HEK293 (cell line): ENCODE results near the gene MYH14.
A peak's percentile ranks its signal among the peaks of the same experiment; 100 is the strongest.

Experiments
- BCL11A ChIP-seq: fragments of 450-650 bp; formaldehyde crosslinking; IDR thresholded peaks from 2 replicates; pipeline ENCODE4 v1.5.1; 2016; ENCODE audit warnings: low read depth, missing biosample characterization, missing genetic modification characterization
- GLIS1 ChIP-seq: fragments of 450-650 bp; formaldehyde crosslinking; IDR thresholded peaks from 2 replicates; pipeline ENCODE4 v1.5.1; 2016; ENCODE audit warnings: missing biosample characterization, missing genetic modification characterization
- KLF8 ChIP-seq: fragments of 450-650 bp; formaldehyde crosslinking; IDR thresholded peaks from 2 replicates; pipeline ENCODE4 v1.5.1; 2016; ENCODE audit warnings: missing biosample characterization, missing genetic modification characterization
- MYNN ChIP-seq: fragments of 450-650 bp; formaldehyde crosslinking; IDR thresholded peaks from 2 replicates; pipeline ENCODE4 v1.5.1; 2016; ENCODE audit warnings: missing biosample characterization, missing genetic modification characterization, borderline replicate concordance
- PRDM1 ChIP-seq: fragments of 450-650 bp; formaldehyde crosslinking; IDR thresholded peaks from 2 replicates; pipeline ENCODE4; 2016; ENCODE audit warnings: missing biosample characterization, missing genetic modification characterization
- WT1 ChIP-seq: fragments of 450-650 bp; formaldehyde crosslinking; IDR thresholded peaks from 2 replicates; pipeline ENCODE4 v1.5.1; 2016; ENCODE audit warnings: missing biosample characterization, missing genetic modification characterization
- ZFP37 ChIP-seq: fragments of 450-650 bp; formaldehyde crosslinking; IDR thresholded peaks from 2 replicates; pipeline ENCODE4 v1.5.1; 2016; ENCODE audit warnings: missing biosample characterization, missing genetic modification characterization
- ZNF112 ChIP-seq: fragments of 450-650 bp; formaldehyde crosslinking; IDR thresholded peaks from 2 replicates; pipeline ENCODE4 v1.5.0; 2017; ENCODE audit warnings: missing biosample characterization, missing genetic modification characterization
- ZNF138 ChIP-seq: fragments of 450-650 bp; formaldehyde crosslinking; IDR thresholded peaks from 2 replicates; pipeline ENCODE4 v1.5.1; 2016; ENCODE audit warnings: missing biosample characterization, missing genetic modification characterization, borderline replicate concordance
- ZNF16 ChIP-seq: fragments of 450-650 bp; formaldehyde crosslinking; IDR thresholded peaks from 2 replicates; pipeline ENCODE4 v1.5.1; 2016; ENCODE audit warnings: low read depth, missing biosample characterization, missing genetic modification characterization
- ZNF530 ChIP-seq: fragments of 450-650 bp; formaldehyde crosslinking; IDR thresholded peaks from 2 replicates; pipeline ENCODE4 v1.5.1; 2016; ENCODE audit warnings: low read depth, missing biosample characterization, missing genetic modification characterization
- ZNF600 ChIP-seq: fragments of 450-650 bp; formaldehyde crosslinking; IDR thresholded peaks from 2 replicates; pipeline ENCODE4 v1.5.1; 2016; ENCODE audit warnings: missing biosample characterization, missing genetic modification characterization
- ZNF670 ChIP-seq: fragments of 450-650 bp; formaldehyde crosslinking; IDR thresholded peaks from 2 replicates; pipeline ENCODE4 v1.5.1; 2016; ENCODE audit warnings: missing biosample characterization, missing genetic modification characterization, low read depth
- ZNF701 ChIP-seq: fragments of 450-650 bp; formaldehyde crosslinking; IDR thresholded peaks from 2 replicates; pipeline ENCODE4 v1.5.1; 2016; ENCODE audit warnings: missing biosample characterization, missing genetic modification characterization
- ZNF777 ChIP-seq: fragments of 450-650 bp; formaldehyde crosslinking; IDR thresholded peaks from 2 replicates; pipeline ENCODE4 v1.5.1; 2017; ENCODE audit warnings: missing biosample characterization, missing genetic modification characterization, borderline replicate concordance
- ZSCAN23 ChIP-seq: fragments of 450-650 bp; formaldehyde crosslinking; IDR thresholded peaks from 2 replicates; pipeline ENCODE4 v1.5.1; 2016; ENCODE audit warnings: missing biosample characterization, missing genetic modification characterization
- TF ChIP-seq, protein P1 (sequence below): fragments of 450-650 bp; formaldehyde crosslinking; IDR thresholded peaks from 2 replicates; pipeline ENCODE4 v1.5.1; 2017; ENCODE audit warnings: missing biosample characterization, missing genetic modification characterization
- TF ChIP-seq, protein P2 (sequence below): fragments of 450-650 bp; formaldehyde crosslinking; IDR thresholded peaks from 2 replicates; pipeline ENCODE4 v1.5.0; 2017; ENCODE audit warnings: missing biosample characterization, missing genetic modification characterization, borderline replicate concordance
- TF ChIP-seq, protein P3 (sequence below): fragments of 450-650 bp; formaldehyde crosslinking; IDR thresholded peaks from 2 replicates; pipeline ENCODE4 v1.5.1; 2016; ENCODE audit warnings: missing biosample characterization, missing genetic modification characterization
- TF ChIP-seq, protein P4 (sequence below): fragments of 450-650 bp; formaldehyde crosslinking; IDR thresholded peaks from 2 replicates; pipeline ENCODE4 v1.5.1; 2016; ENCODE audit warnings: missing biosample characterization, missing genetic modification characterization
- TF ChIP-seq, protein P5 (sequence below): fragments of 450-650 bp; formaldehyde crosslinking; IDR thresholded peaks from 2 replicates; pipeline ENCODE4 v1.5.1; 2016; ENCODE audit warnings: missing biosample characterization, missing genetic modification characterization
- TF ChIP-seq, protein P6 (sequence below): fragments of 450-650 bp; formaldehyde crosslinking; IDR thresholded peaks from 2 replicates; pipeline ENCODE4 v1.5.1; 2016; ENCODE audit warnings: missing biosample characterization, missing genetic modification characterization

Gene MYH14

DNA sequence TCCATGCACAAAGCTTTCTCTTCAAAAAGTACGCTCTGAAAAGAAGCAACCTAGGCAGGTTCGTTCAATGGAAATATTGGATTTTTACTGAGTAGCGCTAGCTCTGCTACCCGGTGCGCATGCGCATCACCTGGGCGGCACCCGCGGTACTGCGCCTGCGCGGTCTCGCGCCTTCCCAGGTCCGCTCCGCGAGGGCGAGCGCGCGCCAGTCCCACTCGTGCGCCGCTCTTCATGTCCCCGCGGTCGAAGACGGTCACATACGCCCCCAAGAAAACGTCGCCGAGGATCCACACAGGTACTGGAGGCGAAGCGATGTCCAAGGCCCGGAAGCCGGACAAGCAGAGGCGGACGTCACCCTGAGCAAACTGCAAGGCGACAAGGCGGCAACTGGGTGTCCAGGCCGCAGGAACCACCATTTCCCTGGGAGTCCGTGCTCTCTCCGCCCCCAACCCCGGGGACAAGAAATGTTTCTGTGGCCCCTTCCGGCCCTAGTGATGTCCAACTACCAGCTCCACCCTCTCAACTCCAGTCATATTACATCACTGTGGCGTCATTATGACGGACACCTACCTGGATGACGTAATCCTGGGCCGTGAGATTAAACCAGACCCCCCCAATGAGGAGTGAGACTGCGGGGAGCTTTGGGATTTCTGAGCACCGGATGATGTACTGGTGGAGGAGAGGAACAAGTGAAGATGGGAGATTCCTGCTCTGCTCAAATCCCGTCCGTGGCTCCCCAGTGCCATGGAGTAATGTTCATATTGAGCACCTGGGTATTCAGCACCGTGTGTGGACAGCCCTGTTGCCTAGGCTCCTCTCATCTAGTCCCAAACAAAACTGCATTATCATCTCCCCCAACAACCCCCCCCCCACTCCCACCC is 130.6 kb downstream of the MYH14 start (continued):
- TF ChIP-seq, protein P1, sequence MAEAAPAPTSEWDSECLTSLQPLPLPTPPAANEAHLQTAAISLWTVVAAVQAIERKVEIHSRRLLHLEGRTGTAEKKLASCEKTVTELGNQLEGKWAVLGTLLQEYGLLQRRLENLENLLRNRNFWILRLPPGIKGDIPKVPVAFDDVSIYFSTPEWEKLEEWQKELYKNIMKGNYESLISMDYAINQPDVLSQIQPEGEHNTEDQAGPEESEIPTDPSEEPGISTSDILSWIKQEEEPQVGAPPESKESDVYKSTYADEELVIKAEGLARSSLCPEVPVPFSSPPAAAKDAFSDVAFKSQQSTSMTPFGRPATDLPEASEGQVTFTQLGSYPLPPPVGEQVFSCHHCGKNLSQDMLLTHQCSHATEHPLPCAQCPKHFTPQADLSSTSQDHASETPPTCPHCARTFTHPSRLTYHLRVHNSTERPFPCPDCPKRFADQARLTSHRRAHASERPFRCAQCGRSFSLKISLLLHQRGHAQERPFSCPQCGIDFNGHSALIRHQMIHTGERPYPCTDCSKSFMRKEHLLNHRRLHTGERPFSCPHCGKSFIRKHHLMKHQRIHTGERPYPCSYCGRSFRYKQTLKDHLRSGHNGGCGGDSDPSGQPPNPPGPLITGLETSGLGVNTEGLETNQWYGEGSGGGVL (tag by site-specific recombination), result no peak
- TF ChIP-seq ZNF16 (tag by site-specific recombination), result peak; percentile 80
- TF ChIP-seq ZNF112 (tag by site-specific recombination), result no peak
- TF ChIP-seq, protein P2, sequence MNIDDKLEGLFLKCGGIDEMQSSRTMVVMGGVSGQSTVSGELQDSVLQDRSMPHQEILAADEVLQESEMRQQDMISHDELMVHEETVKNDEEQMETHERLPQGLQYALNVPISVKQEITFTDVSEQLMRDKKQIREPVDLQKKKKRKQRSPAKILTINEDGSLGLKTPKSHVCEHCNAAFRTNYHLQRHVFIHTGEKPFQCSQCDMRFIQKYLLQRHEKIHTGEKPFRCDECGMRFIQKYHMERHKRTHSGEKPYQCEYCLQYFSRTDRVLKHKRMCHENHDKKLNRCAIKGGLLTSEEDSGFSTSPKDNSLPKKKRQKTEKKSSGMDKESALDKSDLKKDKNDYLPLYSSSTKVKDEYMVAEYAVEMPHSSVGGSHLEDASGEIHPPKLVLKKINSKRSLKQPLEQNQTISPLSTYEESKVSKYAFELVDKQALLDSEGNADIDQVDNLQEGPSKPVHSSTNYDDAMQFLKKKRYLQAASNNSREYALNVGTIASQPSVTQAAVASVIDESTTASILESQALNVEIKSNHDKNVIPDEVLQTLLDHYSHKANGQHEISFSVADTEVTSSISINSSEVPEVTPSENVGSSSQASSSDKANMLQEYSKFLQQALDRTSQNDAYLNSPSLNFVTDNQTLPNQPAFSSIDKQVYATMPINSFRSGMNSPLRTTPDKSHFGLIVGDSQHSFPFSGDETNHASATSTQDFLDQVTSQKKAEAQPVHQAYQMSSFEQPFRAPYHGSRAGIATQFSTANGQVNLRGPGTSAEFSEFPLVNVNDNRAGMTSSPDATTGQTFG (tag by site-specific recombination), result no peak
- TF ChIP-seq GLIS1 (tag by site-specific recombination), result no peak
- no peak for TF ChIP-seq ZNF701 (tag by site-specific recombination)
- TF ChIP-seq ZSCAN23, result no peak
- TF ChIP-seq KLF8 (tag by site-specific recombination), result peak; percentile 12; the same call in 1 of the 2 replicates
- TF ChIP-seq, protein P3, sequence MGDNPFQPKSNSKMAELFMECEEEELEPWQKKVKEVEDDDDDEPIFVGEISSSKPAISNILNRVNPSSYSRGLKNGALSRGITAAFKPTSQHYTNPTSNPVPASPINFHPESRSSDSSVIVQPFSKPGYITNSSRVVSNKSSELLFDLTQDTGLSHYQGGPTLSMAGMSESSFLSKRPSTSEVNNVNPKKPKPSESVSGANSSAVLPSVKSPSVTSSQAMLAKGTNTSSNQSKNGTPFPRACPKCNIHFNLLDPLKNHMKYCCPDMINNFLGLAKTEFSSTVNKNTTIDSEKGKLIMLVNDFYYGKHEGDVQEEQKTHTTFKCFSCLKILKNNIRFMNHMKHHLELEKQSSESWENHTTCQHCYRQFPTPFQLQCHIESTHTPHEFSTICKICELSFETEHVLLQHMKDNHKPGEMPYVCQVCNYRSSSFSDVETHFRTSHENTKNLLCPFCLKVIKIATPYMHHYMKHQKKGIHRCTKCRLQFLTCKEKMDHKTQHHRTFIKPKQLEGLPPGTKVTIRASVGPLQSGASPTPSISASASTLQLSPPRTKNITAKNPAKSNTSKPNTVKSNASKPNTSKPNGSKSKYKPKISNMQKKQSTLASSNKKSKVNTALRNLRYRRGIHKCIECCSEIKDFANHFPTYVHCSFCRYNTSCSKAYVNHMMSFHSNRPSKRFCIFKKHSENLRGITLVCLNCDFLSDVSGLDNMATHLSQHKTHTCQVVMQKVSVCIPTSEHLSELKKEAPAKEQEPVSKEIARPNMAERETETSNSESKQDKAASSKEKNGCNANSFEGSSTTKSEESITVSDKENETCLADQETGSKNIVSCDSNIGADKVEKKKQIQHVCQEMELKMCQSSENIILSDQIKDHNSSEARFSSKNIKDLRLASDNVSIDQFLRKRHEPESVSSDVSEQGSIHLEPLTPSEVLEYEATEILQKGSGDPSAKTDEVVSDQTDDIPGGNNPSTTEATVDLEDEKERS (tag by site-specific recombination), result no peak
- TF ChIP-seq MYNN, result no peak
- no peak for TF ChIP-seq ZNF138 (tag by site-specific recombination)
- TF ChIP-seq ZFP37 (tag by site-specific recombination), result peak; percentile 46; the same call in 1 of the 2 replicates
- no peak for TF ChIP-seq BCL11A (tag by site-specific recombination)
- TF ChIP-seq WT1 (tag by site-specific recombination), result no peak
- TF ChIP-seq, protein P4, sequence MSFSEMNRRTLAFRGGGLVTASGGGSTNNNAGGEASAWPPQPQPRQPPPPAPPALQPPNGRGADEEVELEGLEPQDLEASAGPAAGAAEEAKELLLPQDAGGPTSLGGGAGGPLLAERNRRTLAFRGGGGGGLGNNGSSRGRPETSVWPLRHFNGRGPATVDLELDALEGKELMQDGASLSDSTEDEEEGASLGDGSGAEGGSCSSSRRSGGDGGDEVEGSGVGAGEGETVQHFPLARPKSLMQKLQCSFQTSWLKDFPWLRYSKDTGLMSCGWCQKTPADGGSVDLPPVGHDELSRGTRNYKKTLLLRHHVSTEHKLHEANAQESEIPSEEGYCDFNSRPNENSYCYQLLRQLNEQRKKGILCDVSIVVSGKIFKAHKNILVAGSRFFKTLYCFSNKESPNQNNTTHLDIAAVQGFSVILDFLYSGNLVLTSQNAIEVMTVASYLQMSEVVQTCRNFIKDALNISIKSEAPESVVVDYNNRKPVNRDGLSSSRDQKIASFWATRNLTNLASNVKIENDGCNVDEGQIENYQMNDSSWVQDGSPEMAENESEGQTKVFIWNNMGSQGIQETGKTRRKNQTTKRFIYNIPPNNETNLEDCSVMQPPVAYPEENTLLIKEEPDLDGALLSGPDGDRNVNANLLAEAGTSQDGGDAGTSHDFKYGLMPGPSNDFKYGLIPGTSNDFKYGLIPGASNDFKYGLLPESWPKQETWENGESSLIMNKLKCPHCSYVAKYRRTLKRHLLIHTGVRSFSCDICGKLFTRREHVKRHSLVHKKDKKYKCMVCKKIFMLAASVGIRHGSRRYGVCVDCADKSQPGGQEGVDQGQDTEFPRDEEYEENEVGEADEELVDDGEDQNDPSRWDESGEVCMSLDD (tag by site-specific recombination), result 0 out of 2 replicates have a peak, but pooled peaks have one; percentile 19
- TF ChIP-seq ZNF530 (tag by site-specific recombination), result no peak
- TF ChIP-seq ZNF600, result no peak
- no peak for TF ChIP-seq ZNF777 (tag by site-specific recombination)
- TF ChIP-seq PRDM1 (tag by site-specific recombination), result no peak
- TF ChIP-seq, protein P5, sequence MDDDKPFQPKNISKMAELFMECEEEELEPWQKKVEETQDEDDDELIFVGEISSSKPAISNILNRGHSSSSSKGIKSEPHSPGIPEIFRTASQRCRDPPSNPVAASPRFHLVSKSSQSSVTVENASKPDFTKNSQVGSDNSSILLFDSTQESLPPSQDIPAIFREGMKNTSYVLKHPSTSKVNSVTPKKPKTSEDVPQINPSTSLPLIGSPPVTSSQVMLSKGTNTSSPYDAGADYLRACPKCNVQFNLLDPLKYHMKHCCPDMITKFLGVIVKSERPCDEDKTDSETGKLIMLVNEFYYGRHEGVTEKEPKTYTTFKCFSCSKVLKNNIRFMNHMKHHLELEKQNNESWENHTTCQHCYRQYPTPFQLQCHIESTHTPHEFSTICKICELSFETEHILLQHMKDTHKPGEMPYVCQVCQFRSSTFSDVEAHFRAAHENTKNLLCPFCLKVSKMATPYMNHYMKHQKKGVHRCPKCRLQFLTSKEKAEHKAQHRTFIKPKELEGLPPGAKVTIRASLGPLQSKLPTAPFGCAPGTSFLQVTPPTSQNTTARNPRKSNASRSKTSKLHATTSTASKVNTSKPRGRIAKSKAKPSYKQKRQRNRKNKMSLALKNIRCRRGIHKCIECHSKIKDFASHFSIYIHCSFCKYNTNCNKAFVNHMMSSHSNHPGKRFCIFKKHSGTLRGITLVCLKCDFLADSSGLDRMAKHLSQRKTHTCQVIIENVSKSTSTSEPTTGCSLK, result no peak
- TF ChIP-seq, protein P6, sequence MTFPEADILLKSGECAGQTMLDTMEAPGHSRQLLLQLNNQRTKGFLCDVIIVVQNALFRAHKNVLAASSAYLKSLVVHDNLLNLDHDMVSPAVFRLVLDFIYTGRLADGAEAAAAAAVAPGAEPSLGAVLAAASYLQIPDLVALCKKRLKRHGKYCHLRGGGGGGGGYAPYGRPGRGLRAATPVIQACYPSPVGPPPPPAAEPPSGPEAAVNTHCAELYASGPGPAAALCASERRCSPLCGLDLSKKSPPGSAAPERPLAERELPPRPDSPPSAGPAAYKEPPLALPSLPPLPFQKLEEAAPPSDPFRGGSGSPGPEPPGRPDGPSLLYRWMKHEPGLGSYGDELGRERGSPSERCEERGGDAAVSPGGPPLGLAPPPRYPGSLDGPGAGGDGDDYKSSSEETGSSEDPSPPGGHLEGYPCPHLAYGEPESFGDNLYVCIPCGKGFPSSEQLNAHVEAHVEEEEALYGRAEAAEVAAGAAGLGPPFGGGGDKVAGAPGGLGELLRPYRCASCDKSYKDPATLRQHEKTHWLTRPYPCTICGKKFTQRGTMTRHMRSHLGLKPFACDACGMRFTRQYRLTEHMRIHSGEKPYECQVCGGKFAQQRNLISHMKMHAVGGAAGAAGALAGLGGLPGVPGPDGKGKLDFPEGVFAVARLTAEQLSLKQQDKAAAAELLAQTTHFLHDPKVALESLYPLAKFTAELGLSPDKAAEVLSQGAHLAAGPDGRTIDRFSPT, result no peak
- no peak for TF ChIP-seq ZNF670
